HG02642 (cell line): ENCODE data around the gene ITIH1.

Experiments
- ATAC-seq: cut with Tn5 transposase; IDR thresholded peaks from one replicate; pipeline ENCODE4 v1.9.1; 2021; ENCODE audit warnings: mild to moderate bottlenecking; ENCODE audit not compliant: unreplicated experiment, poor library complexity

The ITIH1 gene

DNA sequence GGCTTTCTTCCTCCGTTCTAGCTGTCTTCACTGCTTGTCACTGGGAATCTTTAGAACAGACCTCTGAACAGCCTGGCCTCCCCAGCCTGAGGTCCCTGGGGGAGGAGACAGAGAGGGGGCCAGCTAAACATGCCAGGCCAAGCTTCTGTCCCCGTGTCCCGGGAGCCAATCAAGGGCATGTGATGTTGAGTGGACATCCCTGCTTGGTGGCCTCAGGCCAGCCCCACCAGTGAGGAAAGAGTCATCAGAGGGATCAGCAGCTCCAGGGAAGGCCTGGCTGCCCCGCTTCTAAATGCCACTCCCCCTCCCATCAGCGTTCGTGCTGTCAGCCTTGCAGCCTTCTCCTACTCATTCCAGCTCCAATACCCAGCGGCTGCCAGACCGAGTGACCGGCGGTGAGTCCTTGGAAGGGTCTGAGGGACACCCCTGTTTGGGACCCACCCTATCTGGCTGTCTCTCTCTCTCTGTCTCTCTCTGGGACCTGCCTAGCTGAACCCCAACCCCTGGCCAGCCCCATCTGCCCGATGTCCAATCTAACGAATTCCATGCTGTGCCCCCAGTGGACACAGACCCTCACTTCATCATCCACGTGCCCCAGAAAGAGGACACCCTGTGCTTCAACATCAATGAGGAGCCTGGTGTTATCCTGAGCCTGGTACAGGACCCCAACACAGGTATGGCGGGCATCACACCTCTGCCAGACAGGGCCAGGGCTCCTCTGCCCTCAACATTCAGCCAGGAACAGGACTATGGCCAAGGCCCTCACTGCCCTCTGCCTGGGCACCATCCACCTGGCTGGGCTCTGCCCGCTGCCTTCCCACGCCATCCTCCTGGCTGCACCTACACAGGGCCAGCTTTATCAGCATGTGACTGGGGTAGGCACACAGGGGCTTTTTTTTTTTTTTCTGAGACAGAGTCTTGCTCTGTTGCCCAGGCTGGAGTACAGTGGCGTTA is 10.6 kb downstream of the ITIH1 start:
- no peak for ATAC-seq

GRCh38 chr3:52788890-52789745 is 11.7 kb downstream of the ITIH1 start:
- no peak for ATAC-seq

- no peak for ATAC-seq
These were observed 12.3 kb downstream of the ITIH1 start for GRCh38 chr3:52789746-52790040.

DNA sequence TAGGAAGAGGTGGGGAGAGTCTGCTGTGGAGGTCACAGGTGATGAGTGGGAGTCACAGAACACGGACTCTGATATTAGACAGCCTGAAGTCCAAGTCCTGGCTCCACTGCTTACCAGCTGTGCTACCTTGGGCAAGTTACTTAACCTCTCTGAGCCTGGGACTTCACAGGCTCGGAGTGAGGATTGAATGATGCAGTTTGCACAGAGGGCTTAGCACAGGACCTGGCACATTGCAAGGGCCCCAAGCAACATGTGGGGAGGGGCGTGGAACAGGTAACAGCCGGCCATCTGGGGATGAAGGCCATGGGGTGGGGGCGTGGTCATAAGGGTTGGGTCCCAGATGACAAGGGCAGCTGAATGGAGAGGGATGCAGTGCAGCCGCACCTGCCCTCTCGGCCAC is 12.9 kb downstream of the ITIH1 start:
- no peak for ATAC-seq

DNA sequence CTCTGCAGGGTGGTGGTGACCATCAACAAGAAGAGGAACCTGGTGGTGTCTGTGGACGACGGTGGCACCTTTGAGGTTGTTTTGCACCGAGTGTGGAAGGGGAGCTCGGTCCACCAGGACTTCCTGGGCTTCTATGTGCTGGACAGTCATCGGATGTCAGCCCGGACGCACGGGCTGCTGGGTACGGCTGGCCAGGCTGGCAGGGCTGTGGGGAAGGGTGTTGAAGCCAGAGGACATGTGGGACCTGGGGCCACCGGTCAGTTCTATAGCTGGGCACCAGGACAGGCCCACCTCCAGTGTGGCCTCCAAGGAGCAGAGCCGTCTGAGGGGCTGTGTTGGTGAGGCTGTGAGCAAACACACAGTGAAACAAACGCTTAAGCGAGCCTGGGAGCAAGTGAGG is 13.3 kb downstream of the ITIH1 start:
- ATAC-seq, result no peak

DNA sequence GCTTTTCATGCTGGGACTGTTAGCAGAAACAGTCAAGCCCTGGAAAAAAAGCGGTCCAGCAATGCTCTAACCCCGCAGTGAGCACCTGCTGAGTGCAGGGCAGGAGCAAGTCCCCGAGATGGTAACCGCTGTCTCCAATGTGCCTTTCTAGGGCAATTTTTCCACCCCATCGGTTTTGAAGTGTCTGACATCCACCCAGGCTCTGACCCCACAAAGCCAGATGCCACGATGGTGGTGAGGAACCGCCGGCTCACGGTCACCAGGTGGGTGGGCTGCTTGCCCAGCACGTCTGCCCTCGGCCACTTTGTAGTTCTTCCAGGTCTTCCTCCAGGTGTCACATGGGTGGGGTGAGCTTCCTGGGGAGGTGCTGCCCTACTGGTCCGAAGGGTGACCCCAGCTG is 14.0 kb downstream of the ITIH1 start:
- no peak for ATAC-seq

- no peak for ATAC-seq
These were observed 14.5 kb downstream of the ITIH1 start for GRCh38 chr3:52791928-52792327.

GRCh38 chr3:52792413-52792812 is 15.0 kb downstream of the ITIH1 start:
- ATAC-seq, result no peak

GRCh38 chr3:52792961-52793695 is 15.7 kb downstream of the ITIH1 start:
- no peak for ATAC-seq

DNA sequence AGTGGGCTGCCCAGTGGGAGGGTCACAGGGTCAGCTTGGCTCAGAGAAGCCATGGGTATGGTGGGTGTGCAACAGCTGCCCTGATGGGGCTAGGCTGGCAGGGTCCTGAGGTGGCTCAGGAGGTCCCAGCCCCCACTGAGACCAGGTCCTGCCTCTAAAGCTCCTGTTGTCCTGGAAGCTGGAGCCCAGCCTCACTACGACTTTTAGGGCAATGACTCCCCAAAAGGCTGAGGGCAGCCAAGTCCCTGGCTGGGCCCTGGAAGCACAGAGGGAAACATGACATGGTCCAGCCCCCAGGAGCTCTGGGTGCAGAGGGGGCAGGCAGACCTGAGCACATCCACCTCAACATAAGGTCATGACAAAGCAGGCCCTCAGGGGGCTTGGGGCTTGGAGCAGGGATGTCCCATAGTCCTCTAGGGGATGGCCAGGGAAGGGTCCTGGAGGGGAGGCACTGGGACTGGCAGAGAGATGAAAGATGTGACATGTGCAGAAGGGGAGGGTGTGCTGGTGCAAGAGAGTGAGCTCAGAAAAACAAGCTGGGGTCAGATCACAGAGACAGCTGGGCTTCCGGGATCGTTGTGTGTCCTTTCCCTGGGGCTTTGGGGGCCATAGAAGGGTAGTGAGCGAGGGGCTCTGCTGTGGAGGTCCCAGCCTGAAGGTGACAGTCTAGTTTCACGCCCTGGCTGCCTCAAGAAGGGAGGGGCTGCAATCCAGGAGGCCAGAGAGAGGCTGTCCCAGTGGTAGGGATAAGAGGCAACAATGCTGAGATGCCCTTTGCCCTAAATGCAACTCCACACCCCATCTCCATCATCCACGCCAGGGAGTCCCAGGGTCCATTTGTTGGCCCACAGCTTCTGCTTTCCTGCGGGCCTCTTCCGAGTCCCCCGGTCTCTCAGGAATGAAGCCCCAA is 16.6 kb downstream of the ITIH1 start:
- no peak for ATAC-seq

- no peak for ATAC-seq
These were observed 17.3 kb downstream of the ITIH1 start, which contains the start of gene ITIH3 for GRCh38 chr3:52794612-52795099. TSS of gene ITIH3 (plus strand) at chr3:52794796. CDS start at chr3:52794804, 8 bp downstream.

GRCh38 chr3:52795298-52795900 is 18.0 kb downstream of the ITIH1 start:
- ATAC-seq, result no peak

DNA sequence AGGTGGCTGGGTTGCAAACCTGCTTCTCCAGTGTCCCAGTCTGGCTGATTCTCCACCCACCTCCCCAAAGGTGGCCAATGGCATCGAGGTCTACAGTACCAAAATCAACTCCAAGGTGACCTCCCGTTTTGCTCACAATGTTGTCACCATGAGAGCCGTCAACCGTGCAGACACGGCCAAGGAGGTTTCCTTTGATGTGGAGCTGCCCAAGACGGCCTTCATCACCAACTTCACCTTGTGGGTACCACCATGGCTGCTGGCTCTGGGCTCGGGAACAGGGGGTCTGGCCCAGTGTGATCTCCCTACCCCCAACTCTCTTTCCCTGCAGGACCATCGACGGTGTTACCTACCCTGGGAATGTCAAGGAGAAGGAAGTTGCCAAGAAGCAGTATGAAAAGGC is 19.0 kb downstream of the ITIH1 start:
- no peak for ATAC-seq

- no peak for ATAC-seq
These were observed 21.1 kb downstream of the ITIH1 start for GRCh38 chr3:52798376-52798977.

DNA sequence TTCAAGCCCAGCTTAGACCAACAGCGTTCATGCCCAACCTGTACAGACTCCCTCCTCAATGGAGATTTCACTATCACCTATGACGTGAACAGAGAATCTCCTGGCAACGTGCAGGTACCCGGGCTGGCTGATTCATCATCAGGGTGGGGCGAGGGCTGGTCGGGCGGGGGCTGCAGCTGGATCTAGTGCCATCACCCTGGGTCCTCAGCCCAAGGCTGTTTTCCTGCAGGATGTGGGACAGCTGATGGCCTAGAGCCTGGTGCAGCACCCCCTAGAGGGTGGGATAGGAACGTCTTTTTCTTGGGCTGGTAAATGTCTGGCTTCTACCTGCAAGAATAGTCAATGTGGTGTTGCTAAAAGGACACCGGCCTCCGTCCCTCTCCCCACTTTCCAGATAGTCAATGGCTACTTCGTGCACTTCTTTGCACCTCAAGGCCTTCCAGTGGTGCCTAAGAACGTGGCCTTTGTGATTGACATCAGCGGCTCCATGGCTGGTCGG is 21.6 kb downstream of the ITIH1 start:
- no peak for ATAC-seq

DNA sequence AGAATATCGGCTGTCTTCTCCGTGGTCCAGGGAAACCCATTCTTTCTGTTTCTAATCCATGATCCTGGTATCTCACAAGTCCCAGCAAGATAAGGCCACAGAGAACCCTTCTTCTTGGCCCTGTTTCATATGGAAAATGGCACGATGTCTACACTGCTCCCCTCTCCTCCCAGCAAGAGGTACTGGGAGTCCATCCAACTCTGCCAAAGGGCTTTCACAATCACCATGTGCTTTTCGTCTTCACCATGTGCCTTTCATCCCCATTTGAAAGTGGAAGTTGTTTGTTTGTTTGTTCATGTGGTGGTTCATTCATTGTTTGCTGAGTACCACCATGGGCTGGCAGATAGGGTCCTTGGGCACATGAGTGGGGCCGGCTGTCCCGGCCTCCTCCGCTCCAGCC is 22.7 kb downstream of the ITIH1 start:
- no peak for ATAC-seq

GRCh38 chr3:52801839-52802238 is 24.4 kb downstream of the ITIH1 start:
- ATAC-seq, result no peak

GRCh38 chr3:52805270-52806039 is 28.1 kb downstream of the ITIH1 start:
- no peak for ATAC-seq
